HG02759 (cell line): ENCODE measurements around the gene RFX1.
A peak's percentile ranks its signal among the peaks of the same experiment; 100 is the strongest.
"Not testable (repeated sequence)": the region's sequence is repeated elsewhere in the genome, so short reads cannot be mapped to it uniquely, and the experiment has no call there.

ENCODE experiments used
- ATAC-seq: cut with Tn5 transposase; IDR thresholded peaks from one replicate; pipeline ENCODE4 v1.9.1; 2021; ENCODE audit warnings: mild to moderate bottlenecking, moderate library complexity; ENCODE audit not compliant: unreplicated experiment

The RFX1 gene

DNA sequence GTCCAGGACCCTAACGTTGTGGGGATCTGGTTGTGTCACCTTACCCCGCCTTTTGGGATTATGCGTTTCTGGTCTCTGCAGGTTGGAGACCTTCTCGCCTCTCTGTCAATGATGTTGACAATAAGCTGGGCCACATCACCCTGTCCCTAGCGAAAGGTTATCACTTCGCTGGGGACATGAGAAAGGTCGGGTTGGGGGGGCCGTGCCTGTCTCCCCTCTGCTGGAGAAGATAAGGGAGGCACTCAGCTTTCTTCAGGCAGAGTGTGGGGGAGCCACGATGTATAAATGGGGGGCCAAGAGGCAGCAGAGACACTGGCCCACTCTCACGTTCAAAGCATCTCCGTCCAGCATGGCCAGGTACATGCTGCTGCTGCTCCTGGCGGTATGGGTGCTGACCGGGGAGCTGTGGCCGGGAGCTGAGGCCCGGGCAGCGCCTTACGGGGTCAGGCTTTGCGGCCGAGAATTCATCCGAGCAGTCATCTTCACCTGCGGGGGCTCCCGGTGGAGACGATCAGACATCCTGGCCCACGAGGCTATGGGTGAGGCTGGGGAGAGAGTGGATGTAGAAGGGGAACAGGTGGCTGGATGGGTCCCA is 21.8 kb upstream of the RFX1 start, which contains the start of gene RLN3:
Gene RLN3, plus strand, starts transcription at position 293 of the 595 bp plus-strand sequence. Its CDS starts 57 bp downstream, at position 350.
- ATAC-seq, result no peak

DNA sequence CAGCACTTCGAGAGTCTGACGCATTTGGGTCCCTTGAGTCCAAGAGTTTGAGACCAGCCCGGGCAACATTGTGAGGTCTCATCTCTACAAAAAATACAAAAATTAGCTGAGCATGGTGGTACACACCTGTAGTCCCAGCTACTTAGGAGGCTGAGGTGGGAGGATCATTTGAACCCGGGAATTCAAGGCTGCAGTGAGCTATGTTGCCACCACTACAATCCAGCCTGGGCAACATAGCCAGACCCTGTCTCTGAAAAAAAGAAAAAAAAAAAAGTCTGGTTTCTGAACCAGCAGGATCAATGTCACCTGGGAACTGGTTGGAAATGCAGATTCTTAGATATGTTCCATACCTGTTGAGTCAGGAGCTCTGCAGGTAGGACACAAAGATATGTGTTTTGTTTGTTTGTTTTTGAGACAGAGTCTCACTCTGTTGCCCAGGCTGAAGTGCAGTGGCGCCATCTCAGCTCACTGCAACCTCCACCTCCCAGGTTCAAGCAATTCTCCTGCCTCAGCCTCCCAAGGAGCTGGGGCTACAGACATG is 20.6 kb upstream of the RFX1 start:
- ATAC-seq, result not testable (repeated sequence)

DNA sequence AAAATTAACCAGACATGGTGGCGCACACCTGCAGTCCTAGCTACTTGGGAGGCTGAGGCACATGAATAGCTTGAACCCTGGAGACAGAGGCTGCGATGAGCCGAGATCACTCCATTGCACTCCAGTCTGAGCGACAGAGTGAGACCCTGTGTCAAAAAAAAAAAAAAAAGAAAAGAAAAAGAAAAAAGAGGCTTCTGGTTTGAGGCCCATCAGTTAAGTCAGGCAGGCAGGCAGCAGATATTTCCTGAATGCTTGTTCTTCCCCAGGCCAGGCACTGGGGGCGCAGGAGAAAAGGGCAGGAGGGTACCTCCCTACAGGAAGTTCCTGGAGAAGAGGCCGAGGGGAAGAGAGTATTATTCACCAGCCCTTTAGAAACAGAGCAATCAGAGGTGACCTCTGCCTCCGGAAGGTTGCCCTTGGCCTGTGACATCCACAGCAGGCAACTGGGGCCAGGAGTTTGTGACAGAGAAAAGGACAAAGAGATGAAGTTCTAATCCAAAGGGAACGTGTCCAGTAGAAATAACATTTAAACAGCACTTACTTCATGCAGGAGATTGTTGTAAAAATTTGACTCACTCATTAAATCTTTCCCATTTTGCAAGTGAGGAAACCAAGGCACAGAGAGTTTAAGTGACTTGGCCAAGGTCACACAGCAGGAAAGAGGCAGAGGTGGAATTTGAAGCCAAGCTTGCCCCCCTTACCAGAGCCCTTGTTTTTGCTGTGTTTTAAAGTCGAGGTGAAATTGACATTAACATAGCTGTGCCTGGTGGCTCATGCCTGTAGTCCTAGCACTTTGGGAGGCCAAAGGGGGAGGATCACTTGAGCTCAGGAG is 17.5 kb upstream of the RFX1 start:
- no peak for ATAC-seq

DNA sequence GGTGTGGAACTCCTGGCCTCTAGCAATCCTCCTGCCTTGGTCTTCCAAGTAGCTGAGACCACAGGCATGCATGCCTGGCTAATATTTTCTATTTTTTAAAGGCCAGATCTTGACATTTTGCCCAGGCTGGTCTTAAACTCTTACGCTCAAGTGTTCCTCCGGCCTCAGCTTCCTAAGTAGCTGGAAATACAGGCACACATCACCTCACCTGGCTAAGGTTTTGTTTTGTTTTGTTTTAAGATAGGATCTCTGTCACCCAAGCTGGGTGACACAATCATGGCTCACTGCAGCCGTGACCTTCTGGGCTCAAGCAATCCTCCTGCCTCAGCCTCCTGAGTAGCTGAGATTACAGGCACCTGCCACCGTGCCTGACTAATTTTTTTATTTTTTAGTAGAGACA is 16.3 kb upstream of the RFX1 start:
- ATAC-seq, result no peak

DNA sequence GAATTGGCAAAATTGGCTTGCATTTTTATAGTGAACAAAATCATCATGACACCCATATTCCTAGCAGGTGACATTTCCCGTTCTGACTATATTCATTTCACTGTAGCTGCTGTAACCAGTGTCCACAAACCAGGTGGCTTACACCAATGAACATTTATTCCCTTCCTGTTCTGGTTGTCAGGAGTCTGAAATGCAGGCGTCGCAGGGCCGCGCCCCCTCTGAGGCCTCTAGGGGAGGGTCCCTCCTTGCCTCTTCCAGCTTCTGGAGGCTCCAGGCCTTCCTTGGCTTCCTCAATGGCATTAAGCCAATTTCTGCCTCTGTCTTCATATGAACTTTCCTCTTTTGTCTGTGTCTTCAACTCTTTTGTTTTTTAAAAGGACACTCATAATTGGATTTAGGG is 15.4 kb upstream of the RFX1 start:
- ATAC-seq, result no peak

DNA sequence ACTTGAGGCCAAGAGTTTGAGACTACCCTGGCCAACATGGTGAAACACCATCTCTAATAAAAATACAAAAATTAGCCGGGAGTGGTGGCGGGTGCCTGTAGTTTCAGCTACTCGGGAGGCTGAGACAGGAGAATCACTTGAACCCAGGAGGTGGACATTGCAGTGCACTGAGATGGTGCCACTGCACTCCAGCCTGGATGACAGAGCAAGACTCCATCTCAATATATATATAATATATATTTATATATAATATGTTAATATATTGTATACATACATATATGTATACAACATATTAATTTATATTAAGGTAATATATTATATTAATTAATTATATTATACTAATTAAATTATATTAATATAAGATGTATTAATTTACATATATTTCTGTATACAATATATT is 13.6 kb upstream of the RFX1 start:
- not testable (repeated sequence) for ATAC-seq

DNA sequence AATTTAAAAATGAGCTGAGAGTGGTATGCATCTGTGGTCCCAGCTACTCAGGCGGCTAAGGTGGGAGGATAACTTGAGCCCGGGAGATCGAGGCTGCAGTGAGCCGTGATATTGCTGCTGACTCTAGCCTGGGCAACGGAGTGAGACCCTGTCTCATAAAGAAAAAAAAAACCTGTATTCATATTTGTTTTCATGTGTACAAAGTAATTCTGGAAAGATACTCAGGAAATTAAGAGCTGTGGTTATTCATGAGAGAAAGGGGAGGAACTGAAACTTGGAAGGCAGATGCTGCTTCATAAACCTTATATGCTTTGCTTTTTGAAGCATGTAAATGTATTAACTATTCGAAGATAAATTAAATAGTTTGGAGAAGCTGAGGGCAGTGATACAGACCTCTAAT is 13.0 kb upstream of the RFX1 start:
- ATAC-seq, result no peak

DNA sequence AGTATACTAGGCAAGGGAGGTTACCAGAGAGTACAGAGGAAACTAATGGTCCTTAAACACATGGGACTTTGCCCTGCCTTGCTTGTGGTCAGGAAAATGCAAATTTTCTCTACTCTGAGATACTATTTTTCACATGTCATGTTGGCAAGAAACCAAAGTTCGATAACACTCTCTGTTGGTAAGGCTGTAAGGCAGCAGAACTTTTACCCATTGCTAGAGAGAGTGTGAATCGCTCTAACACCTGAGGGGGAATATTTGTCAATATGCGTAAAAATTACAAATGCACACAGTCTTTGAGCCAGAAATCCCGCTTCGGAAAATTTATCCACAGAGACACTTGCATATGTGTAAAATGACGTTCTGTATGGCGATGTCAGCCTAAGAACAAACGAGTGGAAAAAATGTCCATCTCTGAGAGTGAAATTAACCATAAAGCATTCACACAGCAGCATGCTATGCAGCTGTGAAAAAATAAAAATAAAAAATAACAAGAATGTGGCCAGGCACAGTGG is 9.5 kb upstream of the RFX1 start:
- peak; percentile 79 for ATAC-seq

DNA sequence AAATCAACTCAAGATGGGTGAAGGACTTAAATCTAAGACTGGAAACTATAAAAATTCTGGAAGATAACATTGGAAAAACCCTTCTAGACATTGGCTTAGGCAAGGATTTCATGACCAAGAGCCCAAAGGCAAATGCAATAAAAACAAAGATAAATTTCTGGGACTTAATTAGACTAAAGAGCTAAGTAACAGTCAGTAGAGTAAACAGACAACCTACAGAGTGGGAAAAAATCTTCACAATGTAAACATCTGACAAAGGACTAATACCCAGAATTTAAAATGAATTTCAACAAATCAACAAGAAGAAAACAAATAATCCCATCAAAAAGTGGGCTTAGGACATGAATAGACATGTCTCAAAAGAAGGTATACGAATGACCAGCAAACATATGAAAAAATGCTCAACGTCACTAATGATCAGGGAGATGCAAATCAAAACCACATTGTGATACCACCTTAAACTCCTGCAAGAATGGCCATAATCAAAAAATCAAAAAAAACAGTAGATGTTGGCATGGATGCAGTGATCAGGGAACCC is 6.3 kb upstream of the RFX1 start:
- ATAC-seq, result no peak

DNA sequence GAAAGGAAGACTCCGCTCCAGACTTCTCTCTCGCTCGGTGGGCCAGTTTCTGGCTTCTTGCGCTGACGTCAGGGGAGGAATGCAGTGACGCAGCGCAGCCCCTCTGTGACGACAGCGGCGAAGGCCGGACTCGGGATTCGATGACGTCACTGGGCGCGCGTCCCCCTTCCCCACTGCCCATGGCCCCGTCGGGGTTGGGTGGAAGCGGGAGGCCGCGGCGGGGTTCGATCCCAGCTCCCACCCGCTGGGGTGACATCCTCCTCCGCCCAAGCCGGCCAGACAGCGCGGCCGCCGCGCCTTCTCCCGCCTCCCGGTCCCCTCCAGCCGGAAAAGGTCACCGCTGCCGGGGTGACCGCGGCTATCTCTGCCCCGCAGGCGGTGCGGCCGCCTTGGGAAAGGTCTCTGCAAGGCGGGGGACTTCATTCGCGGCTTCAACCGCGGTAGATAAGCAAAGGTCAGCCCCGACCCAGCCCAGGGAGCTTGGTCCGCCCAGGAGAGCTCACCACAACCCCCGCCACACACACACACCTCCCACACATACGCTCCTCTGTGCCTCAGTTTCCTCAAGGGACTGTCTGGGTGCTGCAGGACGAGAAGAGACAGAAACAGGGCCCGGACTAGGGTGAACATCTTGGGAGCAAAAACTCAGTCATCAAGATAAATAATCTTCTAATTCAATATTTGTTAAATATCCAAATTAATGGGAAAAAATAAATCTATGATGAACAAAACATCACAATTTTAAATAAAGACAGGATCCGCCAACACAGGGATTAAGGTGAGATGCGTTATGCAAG is 844 bp upstream of the RFX1 start:
- ATAC-seq, result peak; percentile 43

DNA sequence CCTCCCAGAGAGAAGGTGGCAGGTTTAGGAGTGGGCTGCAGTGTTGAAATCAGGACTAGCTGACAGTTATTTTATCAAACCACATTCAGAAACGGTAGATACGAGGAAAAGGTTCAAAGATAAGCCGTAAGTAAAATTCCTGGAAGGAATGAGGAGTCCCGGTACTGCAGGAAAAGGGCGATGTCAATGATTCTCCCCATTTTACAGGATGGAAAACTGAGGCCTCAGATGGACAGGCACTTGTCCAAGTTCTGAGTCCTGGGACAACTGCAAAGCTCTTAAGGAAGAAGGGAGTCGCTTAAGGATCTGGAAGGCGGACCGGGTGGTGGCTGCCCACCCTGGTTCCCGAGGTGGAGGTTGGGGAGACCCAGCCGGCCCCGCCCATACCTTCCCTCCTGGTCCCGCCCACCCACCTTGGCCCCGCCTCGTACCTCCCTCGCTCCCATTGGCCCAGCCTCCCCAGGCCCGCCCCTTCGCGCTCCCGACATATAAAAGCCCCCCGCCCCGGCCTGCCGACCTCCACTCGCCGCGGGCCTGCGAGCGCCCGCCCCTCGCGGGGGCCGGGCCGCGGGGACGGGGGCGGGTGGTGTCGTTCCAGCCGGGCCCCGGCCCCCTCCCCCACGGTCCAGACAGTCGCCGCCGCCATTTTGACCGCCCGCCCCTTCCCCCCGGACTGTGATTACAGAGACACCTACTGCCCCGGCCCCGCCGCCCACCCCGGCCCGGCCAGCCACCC is 603 bp downstream of the RFX1 start:
- ATAC-seq, result peak; percentile 41

DNA sequence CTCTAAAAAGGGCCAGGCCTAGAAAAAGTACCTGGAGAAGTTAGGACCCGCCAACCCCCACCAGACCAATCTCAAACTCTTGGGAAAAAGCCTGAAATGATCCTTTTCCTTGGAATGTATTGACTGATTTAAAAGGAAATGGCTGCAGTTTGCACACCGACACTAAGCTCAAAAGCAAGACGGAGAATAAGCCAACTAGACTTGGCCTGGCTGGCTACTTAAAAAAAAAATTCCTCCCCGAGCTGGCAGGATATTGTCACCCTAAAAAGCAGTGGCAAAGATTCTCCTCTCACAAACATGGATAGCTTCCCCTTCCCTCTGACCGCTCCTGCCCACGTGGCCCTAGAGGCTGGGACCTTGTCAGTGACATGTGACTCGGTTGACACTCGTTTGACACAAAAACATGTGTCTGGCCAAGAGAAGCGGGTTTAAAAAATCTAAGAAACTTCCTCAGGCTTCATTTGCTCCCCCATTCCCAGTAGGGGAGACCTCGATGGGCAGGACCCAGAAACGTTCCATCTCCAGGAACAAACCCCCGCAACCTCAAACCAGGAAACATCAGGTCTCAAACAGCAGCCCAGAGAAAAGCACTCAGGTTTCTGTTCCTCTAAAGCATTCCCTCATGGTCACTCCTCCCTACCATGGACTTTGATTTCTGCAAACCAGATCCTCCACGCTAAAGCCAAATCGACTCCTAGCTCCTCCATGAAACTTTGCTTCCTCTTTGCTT is 1.3 kb downstream of the RFX1 start:
- no peak for ATAC-seq

DNA sequence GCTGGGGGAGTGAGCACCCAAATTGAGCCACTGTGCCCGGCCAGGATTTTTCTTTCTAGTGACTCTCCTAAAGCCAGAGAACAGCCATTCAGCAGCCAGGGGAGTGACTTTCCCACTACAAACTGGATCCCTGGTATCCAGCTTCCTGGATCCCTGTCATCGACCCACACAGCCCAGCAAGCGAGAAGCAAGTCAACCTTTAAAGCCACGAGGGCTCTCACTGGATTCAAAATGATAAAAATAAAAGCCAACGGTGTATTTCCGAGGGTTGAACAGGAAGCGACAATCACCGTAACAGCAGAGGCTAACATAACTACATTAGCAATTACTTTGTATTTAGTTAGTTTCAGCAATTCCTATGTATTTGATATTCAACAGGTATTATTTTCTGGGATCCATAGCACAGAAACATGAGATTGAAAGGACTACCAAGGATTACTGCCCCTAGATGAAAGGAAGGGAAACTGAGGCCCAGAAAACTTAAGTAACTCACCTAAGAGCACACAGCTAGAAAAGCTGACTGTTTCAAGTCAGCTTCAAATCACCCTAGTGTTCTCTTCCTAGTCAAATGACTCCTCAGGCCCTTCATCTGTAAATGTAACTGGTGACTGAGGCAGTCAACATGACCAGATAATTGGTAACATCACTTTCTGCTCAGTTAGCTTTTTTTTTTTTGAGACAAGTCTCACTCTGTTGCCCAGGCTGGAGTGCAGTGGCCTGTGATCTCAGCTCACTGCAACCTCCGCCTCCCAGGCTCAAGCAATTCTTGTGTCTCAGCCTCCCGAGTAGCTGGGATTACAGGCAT is 2.7 kb downstream of the RFX1 start:
- ATAC-seq, result no peak

DNA sequence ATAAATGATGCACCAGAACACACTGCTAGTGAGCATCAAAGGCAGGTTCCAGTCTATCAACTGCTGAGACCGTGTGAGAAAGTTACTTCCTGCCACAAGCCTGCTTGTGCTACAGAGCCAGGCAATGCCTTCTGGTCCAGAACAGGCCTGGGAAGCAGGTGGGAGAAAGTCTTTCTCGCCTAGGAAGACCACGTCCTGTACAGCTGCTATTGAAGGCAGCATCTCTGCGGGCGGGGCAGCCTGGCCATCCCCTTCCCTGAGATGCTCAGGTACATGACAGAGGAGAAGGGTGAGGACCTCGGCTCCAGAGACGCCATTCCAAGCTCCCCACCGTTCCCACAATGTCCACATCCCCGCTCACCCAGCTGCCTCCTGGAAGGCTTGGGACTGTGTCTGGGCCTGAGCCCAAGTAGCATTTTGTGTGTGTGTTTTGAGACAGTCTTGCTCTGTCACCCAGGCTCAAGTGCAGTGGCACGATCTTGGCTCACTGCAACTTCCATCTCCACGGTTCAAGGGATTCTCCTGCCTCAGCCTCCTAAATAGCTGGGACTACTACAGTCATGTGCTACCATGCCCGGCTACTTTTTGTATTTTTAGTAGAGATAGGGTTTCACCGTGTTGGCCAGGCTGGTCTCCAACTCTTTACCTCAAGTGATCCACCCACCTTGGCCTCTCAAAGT is 3.4 kb downstream of the RFX1 start:
- ATAC-seq, result no peak

DNA sequence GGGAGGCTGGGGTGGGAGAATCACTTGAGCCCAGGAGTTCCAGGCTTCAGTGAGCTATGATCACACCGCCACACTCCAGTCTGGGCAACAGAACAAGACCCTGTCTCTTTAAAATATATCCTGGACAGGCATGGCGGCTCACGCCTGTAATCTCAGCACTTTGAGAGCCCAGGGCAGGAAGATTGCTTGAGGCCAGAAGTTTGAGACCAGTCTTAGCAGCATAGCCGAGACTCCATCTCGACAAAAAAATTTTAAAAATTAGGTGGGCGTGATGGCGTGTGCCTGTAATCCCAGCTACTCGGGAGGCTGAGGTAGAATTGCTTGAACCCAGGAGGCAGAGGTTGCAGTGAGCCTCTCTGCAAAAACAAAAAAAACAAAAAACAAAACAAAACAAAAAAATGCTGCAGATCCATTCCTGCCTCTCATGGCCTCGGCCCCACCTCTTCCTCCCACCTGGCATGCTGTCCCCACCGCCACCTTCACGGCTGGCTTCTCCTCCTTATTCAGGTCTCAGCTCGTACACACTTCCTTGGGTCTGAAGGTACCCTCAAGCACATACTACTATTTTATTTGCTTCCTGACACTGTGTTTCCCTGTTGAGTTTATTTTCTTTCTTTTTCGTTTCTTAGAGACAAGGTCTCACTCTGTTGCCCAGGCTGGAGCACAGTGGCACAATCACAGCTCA is 5.3 kb downstream of the RFX1 start:
- no peak for ATAC-seq

DNA sequence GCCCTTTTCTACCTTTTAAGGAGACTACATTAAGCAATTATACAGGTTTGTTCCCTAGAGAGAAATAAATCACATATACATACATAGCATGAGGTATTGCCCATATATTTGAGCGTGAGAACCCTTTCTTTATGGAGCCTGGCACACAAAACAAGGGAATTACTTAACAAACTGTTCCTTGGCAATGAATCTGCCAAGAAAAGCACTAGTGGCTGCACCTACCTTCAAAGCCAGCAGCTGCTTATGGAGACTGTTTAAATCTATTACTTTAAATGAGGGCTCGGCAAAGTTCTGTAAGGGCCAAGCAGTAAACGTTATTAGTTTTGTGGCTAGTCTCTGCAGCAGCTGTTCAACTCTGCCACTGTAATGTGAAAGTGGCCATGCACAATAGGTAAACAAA is 7.0 kb downstream of the RFX1 start:
- no peak for ATAC-seq

DNA sequence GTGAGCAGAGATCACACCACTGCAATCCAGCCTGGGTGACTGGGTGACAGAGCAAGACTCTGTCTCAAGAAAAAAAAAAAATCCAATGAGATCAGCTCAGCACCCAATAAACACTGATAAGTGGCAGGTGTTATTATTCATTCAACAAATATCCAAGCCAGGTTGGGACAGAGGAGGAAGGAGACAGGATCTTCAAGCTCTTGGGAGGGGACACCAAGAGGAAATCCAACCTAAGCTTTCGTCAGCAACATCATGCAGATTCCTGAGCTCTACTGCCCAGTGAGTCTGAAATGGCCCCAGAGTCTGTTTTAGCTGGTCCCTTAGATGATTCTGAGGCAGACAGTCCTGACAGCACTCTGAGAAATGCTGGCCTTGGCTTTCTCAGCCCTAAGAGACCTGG is 7.7 kb downstream of the RFX1 start:
- no peak for ATAC-seq

DNA sequence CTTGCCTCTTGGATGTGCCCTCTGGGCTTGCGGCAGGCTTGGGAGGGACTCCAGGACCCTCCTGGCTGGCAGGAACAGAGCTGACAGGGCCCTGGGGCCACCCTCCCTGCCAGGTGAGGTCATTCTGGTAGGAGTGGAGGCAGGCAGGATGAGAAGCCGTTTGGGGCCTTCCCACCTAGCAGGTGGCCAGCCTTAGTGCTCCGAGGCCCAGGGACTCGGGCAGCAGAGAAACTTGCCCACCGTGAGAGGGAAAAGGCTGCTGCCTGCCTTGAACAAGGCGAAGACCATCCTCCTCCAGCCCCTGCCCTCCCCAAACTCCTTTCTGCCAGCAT is 8.5 kb downstream of the RFX1 start:
- ATAC-seq, result no peak
